ENCODE measurements around the gene CTAG1A.
A peak's percentile ranks its signal among the peaks of the same experiment; 100 is the strongest.
"Not testable (repeated sequence)": the region's sequence is repeated elsewhere in the genome, so short reads cannot be mapped to it uniquely, and the experiment has no call there.

CTAG1A gene

GRCh38 chrX:154584585-154585183 is at the start of gene CTAG1A:
TSS of gene CTAG1A (plus strand) at chrX:154585133. CDS start at chrX:154585207, 74 bp downstream.
- DNase-seq: not testable (repeated sequence)

- DNase-seq: no peak
Measured at GRCh38 chrX:154535892-154536291, 49.0 kb upstream of the CTAG1A start.

- DNase-seq: no peak
Measured at GRCh38 chrX:154539077-154539476, 45.9 kb upstream of the CTAG1A start.

- DNase-seq: not testable (repeated sequence)
Measured at GRCh38 chrX:154540365-154540764, 44.6 kb upstream of the CTAG1A start.

- DNase-seq: no peak
Measured at GRCh38 chrX:154540897-154541535, 43.9 kb upstream of the CTAG1A start.

- DNase-seq: no peak
Measured at GRCh38 chrX:154541589-154541895, 43.4 kb upstream of the CTAG1A start.

GRCh38 chrX:154541896-154542722 is 42.8 kb upstream of the CTAG1A start:
- no peak for DNase-seq

GRCh38 chrX:154542723-154543424 is 42.1 kb upstream of the CTAG1A start:
- no peak for DNase-seq

GRCh38 chrX:154545673-154546274 is 39.2 kb upstream of the CTAG1A start:
- DNase-seq: no peak

GRCh38 chrX:154546354-154547244 is 38.3 kb upstream of the CTAG1A start, which contains the start of gene G6PD:
TSS of gene G6PD (minus strand) at chrX:154546846. CDS start at chrX:154546155, 691 bp downstream.
- peak; percentile 62 for DNase-seq

GRCh38 chrX:154547245-154548027 is 37.5 kb upstream of the CTAG1A start, which contains the start of gene IKBKG:
TSS of gene IKBKG (plus strand) at chrX:154547620. CDS start at chrX:154552003, 4,383 bp downstream.
- DNase-seq: peak; percentile 79

- no peak for DNase-seq
Measured at GRCh38 chrX:154548028-154548316, 37.0 kb upstream of the CTAG1A start.

- DNase-seq: no peak
Measured at GRCh38 chrX:154549766-154550165, 35.2 kb upstream of the CTAG1A start.

GRCh38 chrX:154552112-154552806 is 32.7 kb upstream of the CTAG1A start:
- not testable (repeated sequence) for DNase-seq

- DNase-seq: not testable (repeated sequence)
Measured at GRCh38 chrX:154558060-154558690, 26.8 kb upstream of the CTAG1A start.

GRCh38 chrX:154558896-154559295 is 26.0 kb upstream of the CTAG1A start:
- not testable (repeated sequence) for DNase-seq

- DNase-seq: not testable (repeated sequence)
Measured at GRCh38 chrX:154560326-154560725, 24.6 kb upstream of the CTAG1A start.

GRCh38 chrX:154562295-154562694 is 22.6 kb upstream of the CTAG1A start:
- not testable (repeated sequence) for DNase-seq

GRCh38 chrX:154570361-154570760 is 14.6 kb upstream of the CTAG1A start:
- DNase-seq: not testable (repeated sequence)

GRCh38 chrX:154573061-154573460 is 11.9 kb upstream of the CTAG1A start:
- DNase-seq: not testable (repeated sequence)

Measured in NCI-H2171 treated with DMSO at 0.1 percent for 48 hours (cell line).